Measurements from ENCODE around the gene SORD.
"Not testable (repeated sequence)": the region's sequence is repeated elsewhere in the genome, so short reads cannot be mapped to it uniquely, and the experiment has no call there.

Gene SORD

DNA sequence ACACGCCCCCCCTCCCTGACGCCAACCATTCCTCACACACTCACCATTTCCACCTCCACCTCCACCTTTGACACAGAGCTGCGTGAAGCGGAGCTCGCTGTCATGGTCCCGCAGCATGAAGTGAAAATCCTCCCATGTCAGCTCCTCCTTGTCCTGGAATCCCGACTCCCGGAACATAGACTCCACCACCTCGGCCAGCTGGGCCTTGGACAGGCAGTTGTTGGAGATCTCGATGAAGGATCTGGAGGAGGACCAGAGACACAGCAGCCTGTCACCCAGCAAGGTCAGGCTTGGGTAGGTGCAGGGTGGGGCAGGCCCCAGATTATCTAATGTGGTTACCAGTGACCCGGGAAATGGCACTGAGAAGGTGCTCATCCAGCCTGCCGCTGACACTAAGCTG lies 78.8 kb downstream of the SORD start:
- TF ChIP-seq, protein P1, sequence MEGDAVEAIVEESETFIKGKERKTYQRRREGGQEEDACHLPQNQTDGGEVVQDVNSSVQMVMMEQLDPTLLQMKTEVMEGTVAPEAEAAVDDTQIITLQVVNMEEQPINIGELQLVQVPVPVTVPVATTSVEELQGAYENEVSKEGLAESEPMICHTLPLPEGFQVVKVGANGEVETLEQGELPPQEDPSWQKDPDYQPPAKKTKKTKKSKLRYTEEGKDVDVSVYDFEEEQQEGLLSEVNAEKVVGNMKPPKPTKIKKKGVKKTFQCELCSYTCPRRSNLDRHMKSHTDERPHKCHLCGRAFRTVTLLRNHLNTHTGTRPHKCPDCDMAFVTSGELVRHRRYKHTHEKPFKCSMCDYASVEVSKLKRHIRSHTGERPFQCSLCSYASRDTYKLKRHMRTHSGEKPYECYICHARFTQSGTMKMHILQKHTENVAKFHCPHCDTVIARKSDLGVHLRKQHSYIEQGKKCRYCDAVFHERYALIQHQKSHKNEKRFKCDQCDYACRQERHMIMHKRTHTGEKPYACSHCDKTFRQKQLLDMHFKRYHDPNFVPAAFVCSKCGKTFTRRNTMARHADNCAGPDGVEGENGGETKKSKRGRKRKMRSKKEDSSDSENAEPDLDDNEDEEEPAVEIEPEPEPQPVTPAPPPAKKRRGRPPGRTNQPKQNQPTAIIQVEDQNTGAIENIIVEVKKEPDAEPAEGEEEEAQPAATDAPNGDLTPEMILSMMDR (conservative IDR thresholded peaks at IDR 0.05; ENCODE audit: low read depth), result no peak
- no peak for DNase-seq (ENCODE audit: low spot score)
- ChIA-PET CTCF (interaction anchor here (1.0 kb wide), 1 partner anchor 25 kb away, joined by 3 read pairs; no protein-coding TSS in a partner anchor), POLR2A (ENCODE audit: low non-redundant PET) (interaction anchor here (0.6 kb wide), 1 partner anchor 522 kb away, joined by 3 read pairs; no protein-coding TSS in a partner anchor)
- no peak overlapping the region for H3K27ac ChIP-seq

DNA sequence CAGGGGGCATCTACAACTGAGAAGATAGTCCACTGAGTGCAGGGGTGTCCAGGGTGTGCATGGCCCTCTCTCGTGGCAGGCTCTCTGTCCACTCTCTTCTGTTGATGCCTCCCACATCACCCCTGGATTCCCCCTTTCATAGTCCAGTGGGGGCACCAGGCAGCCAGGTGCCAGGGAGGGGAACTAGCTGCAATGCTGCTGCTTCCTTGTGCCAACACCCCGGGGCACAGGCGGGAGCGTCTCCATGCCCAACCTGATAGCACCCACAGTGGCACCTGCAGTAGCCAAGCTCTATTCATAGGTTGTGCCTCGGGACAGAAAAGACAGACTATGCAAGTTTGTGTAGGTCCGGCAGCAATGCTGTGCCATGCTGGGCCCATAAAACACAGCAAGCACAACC lies 79.2 kb downstream of the SORD start:
- TF ChIP-seq, protein P1 (conservative IDR thresholded peaks at IDR 0.05; ENCODE audit: low read depth), result no peak
- DNase-seq (ENCODE audit: low spot score), result no peak
- no peak overlapping the region for H3K27ac ChIP-seq
- ChIA-PET POLR2A (ENCODE audit: low non-redundant PET) (no interaction called here), CTCF (interaction anchor here (1.0 kb wide), 1 partner anchor 25 kb away, joined by 3 read pairs; no protein-coding TSS in a partner anchor)

DNA sequence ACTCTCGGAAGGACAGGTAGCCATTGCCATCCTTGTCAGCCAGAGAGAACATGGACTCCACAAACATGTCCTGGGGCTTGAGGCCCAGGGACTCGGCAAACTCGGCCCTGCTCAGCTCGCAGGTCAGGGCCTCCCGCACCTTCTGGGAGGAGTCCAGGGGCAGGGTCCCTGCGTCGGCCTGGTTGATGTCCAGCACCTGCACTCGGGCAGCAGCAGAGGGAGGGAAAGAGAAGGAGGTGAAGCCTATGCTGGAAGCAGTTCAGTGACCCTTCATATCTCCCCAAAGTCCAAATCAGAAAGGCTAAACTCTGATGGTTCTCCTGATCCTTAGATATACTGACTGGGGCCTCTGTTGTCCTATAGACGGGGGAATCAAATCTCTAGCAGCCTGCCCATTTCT lies 81.2 kb downstream of the SORD start:
- CTCF ChIA-PET, result interaction anchor here (0.6 kb wide), 1 partner anchor 196 kb away, joined by 3 read pairs; no protein-coding TSS in a partner anchor
- H3K27ac ChIP-seq; POLR2A ChIA-PET (ENCODE audit: low non-redundant PET); DNase-seq (ENCODE audit: low spot score): not testable (repeated sequence)

DNA sequence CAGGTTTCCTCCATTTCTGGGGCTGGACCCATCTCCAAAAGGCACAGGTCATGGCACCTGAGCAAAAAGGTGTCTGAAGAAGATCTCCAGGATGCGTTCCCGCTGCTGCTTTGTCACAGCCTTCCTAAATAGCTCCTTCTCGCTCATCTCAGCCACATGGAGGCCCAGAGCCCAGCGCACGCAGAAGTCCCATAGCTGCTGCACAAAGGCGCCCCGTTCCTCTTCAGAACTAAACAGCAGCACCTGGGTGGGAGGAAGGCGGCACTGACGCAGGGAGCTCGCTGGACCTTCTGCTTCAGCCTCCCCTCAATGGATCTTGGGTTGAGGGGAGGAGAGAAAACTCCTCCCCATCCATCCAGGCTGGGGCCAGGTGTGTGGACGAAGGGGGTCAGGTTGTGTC lies 82.6 kb downstream of the SORD start:
- DNase-seq (ENCODE audit: low spot score), result no peak
- CTCF ChIA-PET, result interaction anchor here (0.5 kb wide), 1 partner anchor 93 kb away, joined by 4 read pairs; no protein-coding TSS in a partner anchor
- POLR2A ChIA-PET (ENCODE audit: low non-redundant PET), result no interaction called here
- TF ChIP-seq, protein P1 (conservative IDR thresholded peaks at IDR 0.05; ENCODE audit: low read depth), result no peak
- no peak overlapping the region for H3K27ac ChIP-seq

DNA sequence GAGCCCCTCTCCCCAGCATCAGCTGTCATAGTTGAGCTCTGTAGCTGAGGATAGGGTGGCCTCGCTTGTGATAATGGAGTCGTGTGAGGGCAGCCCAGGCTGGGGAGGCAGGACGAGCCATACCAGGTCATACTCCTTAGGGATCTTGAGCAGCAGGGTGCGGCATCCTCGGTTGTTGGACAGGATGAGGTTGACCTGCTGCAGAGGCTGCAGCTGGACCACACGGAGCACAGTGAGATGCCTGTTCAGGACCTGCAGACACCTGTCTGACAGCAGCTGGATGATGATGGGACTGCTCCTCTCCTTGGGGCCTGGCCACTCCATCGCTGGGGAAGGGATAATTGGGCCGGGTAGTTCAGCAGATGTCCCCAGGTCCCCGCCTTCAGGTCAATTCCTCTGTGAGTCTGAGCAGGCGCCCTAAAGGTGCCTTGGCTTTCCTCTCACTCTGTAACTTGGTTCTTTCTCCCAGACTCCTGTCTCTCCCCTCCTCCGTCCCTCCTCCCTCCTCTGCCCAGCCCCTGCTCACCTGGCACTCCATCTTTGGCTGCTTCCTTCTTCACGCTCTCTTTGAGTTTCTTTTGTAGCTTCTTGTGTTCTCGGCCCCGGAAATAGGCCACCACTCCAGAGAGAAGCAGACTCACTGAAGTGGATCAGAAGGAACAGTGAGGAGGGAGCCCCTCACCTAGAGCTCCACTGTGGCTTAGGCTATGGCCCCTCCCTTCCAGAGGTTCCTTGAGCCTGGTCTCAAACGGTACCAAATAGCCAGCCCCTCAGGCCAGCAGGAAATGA lies 83.2 kb downstream of the SORD start:
- TF ChIP-seq, protein P1 (conservative IDR thresholded peaks at IDR 0.05; ENCODE audit: low read depth), result no peak
- no peak for DNase-seq (ENCODE audit: low spot score)
- ChIA-PET CTCF (interaction anchor here (0.7 kb wide), 1 partner anchor 12 kb away, joined by 4 read pairs; no protein-coding TSS in a partner anchor), POLR2A (ENCODE audit: low non-redundant PET) (no interaction called here)
- no peak overlapping the region for H3K27ac ChIP-seq

DNA sequence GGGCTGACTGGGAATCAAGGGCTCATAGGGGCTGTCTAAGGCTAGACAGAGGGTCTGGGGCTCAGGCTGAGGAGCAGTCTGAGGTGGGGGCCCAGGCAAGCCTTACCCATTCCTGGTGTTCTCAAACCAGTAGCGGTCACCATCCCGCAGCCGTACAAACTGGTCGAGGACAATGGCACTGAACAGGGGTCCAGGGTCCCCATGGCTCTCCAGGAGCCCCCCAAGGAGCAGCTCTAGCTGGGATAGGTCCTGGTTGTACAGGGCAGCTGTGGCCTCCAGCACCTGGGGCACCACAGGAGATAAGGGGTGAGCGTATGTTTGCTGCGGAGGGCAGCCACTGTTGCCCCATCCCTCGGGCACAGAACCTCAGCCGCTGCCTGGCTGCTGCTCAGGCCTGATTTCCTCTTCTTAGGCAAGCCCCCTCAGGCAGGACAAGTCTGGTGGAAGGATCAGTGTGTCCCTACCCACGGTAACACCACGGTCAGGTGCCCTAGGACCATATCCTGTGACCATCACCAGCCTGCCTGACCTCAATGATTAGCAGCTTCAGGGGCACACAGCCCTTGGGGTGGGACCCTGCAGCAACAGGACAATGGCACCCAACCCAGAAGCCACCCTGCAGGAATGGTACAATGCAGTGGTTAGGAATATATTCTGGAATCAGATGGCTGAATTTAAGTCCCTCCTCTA lies 85.1 kb downstream of the SORD start:
- TF ChIP-seq, protein P1 (conservative IDR thresholded peaks at IDR 0.05; ENCODE audit: low read depth), result no peak
- DNase-seq (ENCODE audit: low spot score), result no peak
- no peak overlapping the region for H3K27ac ChIP-seq
- POLR2A ChIA-PET (ENCODE audit: low non-redundant PET), result no interaction called here
- CTCF ChIA-PET, result no interaction called here
